Astrocyte (in vitro differentiated cells and primary cell): ENCODE data around the gene ALDOB. TPM values are rescaled to one million over a fixed set of nuclear protein-coding genes. Genes with fewer than 3 reads are reported as not detected.

Experiments
- DNase-seq: peaks from one replicate; pipeline ENCODE4 v3.0.0-alpha.2; 2010; ENCODE audit warnings: low read depth
- FAIRE-seq: peaks from 2 replicates; lab custom pipeline; 2011; peaks lifted over from hg19 to GRCh38; lab: Jason Lieb, UNC
- H2AFZ ChIP-seq: 2 replicates; pipeline ENCODE4 v1.6.0; 2012; ENCODE audit warnings: low read depth, low read length, inconsistent platforms
- H3K27ac ChIP-seq: 2 replicates; pipeline ENCODE4 v1.5.1; 2011; ENCODE audit warnings: low read depth, low read length, inconsistent platforms
- H3K27me3 ChIP-seq: 2 replicates; pipeline ENCODE4 v1.6.0; 2011; ENCODE audit warnings: low read length, inconsistent platforms; ENCODE audit not compliant: insufficient read depth
- H3K36me3 ChIP-seq: 2 replicates; pipeline ENCODE4 v1.5.1; 2011; ENCODE audit warnings: low read length, inconsistent platforms; ENCODE audit not compliant: insufficient read depth
- H3K4me1 ChIP-seq: 2 replicates; pipeline ENCODE4 v1.5.1; 2011; ENCODE audit warnings: low read length, inconsistent platforms; ENCODE audit not compliant: insufficient read depth
- H3K4me2 ChIP-seq: 2 replicates; pipeline ENCODE4 v1.6.0; 2012; ENCODE audit warnings: low read length, inconsistent platforms
- H3K4me3 ChIP-seq: 2 replicates; pipeline ENCODE4 v1.5.1; 2011; ENCODE audit warnings: low read depth, mild to moderate bottlenecking, low read length, inconsistent platforms; ENCODE audit not compliant: insufficient read depth
- H3K79me2 ChIP-seq: 2 replicates; pipeline ENCODE4 v1.6.0; 2012; ENCODE audit warnings: mild to moderate bottlenecking, low read length, inconsistent platforms; ENCODE audit not compliant: insufficient read depth
- H3K9ac ChIP-seq: 2 replicates; pipeline ENCODE4 v1.6.0; 2012; ENCODE audit warnings: mild to moderate bottlenecking, low read length, inconsistent platforms
- H3K9me3 ChIP-seq: 2 replicates; pipeline ENCODE4 v1.5.1; 2012; ENCODE audit warnings: low read depth, mild to moderate bottlenecking, low read length, inconsistent platforms; ENCODE audit not compliant: insufficient read depth
- H4K20me1 ChIP-seq: 2 replicates; pipeline ENCODE4 v1.6.0; 2012; ENCODE audit warnings: low read length, inconsistent platforms; ENCODE audit not compliant: insufficient read depth
- H3K27ac Mint-ChIP-seq: one replicate; pipeline ENCODE4 v1.8.0; 2021; ENCODE audit warnings: mild to moderate bottlenecking, mixed read lengths; ENCODE audit not compliant: unreplicated experiment
- H3K27me3 Mint-ChIP-seq: one replicate; pipeline ENCODE4 v1.8.0; 2021; ENCODE audit warnings: low read depth, mixed read lengths; ENCODE audit not compliant: unreplicated experiment
- H3K36me3 Mint-ChIP-seq: one replicate; pipeline ENCODE4 v1.8.0; 2021; ENCODE audit warnings: low read depth, mixed read lengths; ENCODE audit not compliant: unreplicated experiment
- H3K4me1 Mint-ChIP-seq: one replicate; pipeline ENCODE4 v1.8.0; 2021; ENCODE audit warnings: low read depth, mixed read lengths; ENCODE audit not compliant: unreplicated experiment
- H3K4me3 Mint-ChIP-seq: one replicate; pipeline ENCODE4 v1.8.0; 2021; ENCODE audit warnings: mild to moderate bottlenecking, moderate library complexity, mixed read lengths; ENCODE audit not compliant: unreplicated experiment
- H3K9me3 Mint-ChIP-seq: one replicate; pipeline ENCODE4 v1.8.0; 2021; ENCODE audit warnings: mild to moderate bottlenecking, mixed read lengths; ENCODE audit not compliant: unreplicated experiment
- CTCF ChIP-seq: IDR thresholded peaks from 2 replicates; pipeline ENCODE4 v1.5.1; 2011; ENCODE audit warnings: low read depth, mild to moderate bottlenecking, inconsistent platforms, low read length, moderate library complexity; ENCODE audit not compliant: insufficient read depth
- EZH2 ChIP-seq: IDR thresholded peaks from 2 replicates; pipeline ENCODE4 v1.6.1; 2012; ENCODE audit warnings: mild to moderate bottlenecking, low read length, inconsistent platforms; ENCODE audit not compliant: insufficient read depth
- total RNA-seq: library from RNA; stranded (reverse); gene quantifications from 2 replicates; pipeline ENCODE4 v1.2.1, GENCODE V29; 2021

The ALDOB gene
- total RNA-seq, 1 donor from 2014 or later: not detected

GRCh38 chr9:101449071-101449721 is 13.6 kb upstream of the ALDOB start:
- TF ChIP-seq CTCF (peak; percentile 18), EZH2 (no peak)
- peaks cover 12% of the 10 kb centered on the region for H3K9me3 Mint-ChIP-seq
- Histone ChIP-seq H3K9ac (peak overlapping the region; percentile 60), H3K36me3 (no peaks in the 10 kb centered on the region), H3K27me3 (no peaks in the 10 kb centered on the region), H3K4me1 (no peaks in the 10 kb centered on the region), H2AFZ (peak overlapping the region; percentile 86), H3K4me3 (peak overlapping the region; percentile 65), H3K27ac (no peak overlapping the region), H3K4me2 (peak overlapping the region; percentile 85), H3K9me3 (no peaks in the 10 kb centered on the region), H4K20me1 (no peaks in the 10 kb centered on the region), H3K79me2 (no peaks in the 10 kb centered on the region)
- FAIRE-seq (no peak), DNase-seq (peak; percentile 39)
- H3K4me3 Mint-ChIP-seq: peak overlapping the region; percentile 83
- H3K4me1 Mint-ChIP-seq: peaks cover 6% of the 10 kb centered on the region
- no peaks in the 10 kb centered on the region for H3K36me3 Mint-ChIP-seq
- peak overlapping the region; percentile 5 for H3K27ac Mint-ChIP-seq
- no peaks in the 10 kb centered on the region for H3K27me3 Mint-ChIP-seq

- H3K9me3 ChIP-seq: no peaks in the 10 kb centered on the region
- Mint-ChIP-seq H3K9me3 (peaks cover 12% of the 10 kb centered on the region), H3K27me3 (no peaks in the 10 kb centered on the region), H3K4me1 (peaks cover 6% of the 10 kb centered on the region), H3K27ac (no peak overlapping the region), H3K36me3 (no peaks in the 10 kb centered on the region), H3K4me3 (peak overlapping the region; percentile 83)
- TF ChIP-seq EZH2 (no peak), CTCF (no peak)
- H3K4me3 ChIP-seq: no peak overlapping the region
- no peaks in the 10 kb centered on the region for H3K4me1 ChIP-seq
- no peak for FAIRE-seq
- H3K27ac ChIP-seq: no peak overlapping the region
- no peak overlapping the region for H2AFZ ChIP-seq
- H3K27me3 ChIP-seq: no peaks in the 10 kb centered on the region
- DNase-seq: no peak
- H3K36me3 ChIP-seq: no peaks in the 10 kb centered on the region
- no peaks in the 10 kb centered on the region for H3K79me2 ChIP-seq
- H4K20me1 ChIP-seq: no peaks in the 10 kb centered on the region
- peak overlapping the region; percentile 85 for H3K4me2 ChIP-seq
- no peak overlapping the region for H3K9ac ChIP-seq
Measured at GRCh38 chr9:101448680-101449070, 13.1 kb upstream of the ALDOB start.

- no peak overlapping the region for H3K27ac Mint-ChIP-seq
- H3K9me3 Mint-ChIP-seq: no peaks in the 10 kb centered on the region
- FAIRE-seq (no peak), DNase-seq (no peak)
- Histone ChIP-seq H3K4me1 (no peaks in the 10 kb centered on the region), H4K20me1 (no peaks in the 10 kb centered on the region), H3K79me2 (no peaks in the 10 kb centered on the region), H3K9ac (no peak overlapping the region), H3K4me3 (no peak overlapping the region), H3K4me2 (no peak overlapping the region), H3K9me3 (no peaks in the 10 kb centered on the region), H3K27ac (no peak overlapping the region), H3K36me3 (no peaks in the 10 kb centered on the region), H2AFZ (no peak overlapping the region), H3K27me3 (no peaks in the 10 kb centered on the region)
- no peaks in the 10 kb centered on the region for H3K27me3 Mint-ChIP-seq
- H3K4me1 Mint-ChIP-seq: peaks cover 6% of the 10 kb centered on the region
- H3K36me3 Mint-ChIP-seq: no peaks in the 10 kb centered on the region
- no peak overlapping the region for H3K4me3 Mint-ChIP-seq
- TF ChIP-seq CTCF: no peak
- TF ChIP-seq EZH2: no peak
Measured at GRCh38 chr9:101446732-101447131, 11.2 kb upstream of the ALDOB start.
